ENCODE data around the gene CYTH3.
"Not testable (repeated sequence)": the region's sequence is repeated elsewhere in the genome, so short reads cannot be mapped to it uniquely, and the experiment has no call there.

CYTH3 gene

DNA sequence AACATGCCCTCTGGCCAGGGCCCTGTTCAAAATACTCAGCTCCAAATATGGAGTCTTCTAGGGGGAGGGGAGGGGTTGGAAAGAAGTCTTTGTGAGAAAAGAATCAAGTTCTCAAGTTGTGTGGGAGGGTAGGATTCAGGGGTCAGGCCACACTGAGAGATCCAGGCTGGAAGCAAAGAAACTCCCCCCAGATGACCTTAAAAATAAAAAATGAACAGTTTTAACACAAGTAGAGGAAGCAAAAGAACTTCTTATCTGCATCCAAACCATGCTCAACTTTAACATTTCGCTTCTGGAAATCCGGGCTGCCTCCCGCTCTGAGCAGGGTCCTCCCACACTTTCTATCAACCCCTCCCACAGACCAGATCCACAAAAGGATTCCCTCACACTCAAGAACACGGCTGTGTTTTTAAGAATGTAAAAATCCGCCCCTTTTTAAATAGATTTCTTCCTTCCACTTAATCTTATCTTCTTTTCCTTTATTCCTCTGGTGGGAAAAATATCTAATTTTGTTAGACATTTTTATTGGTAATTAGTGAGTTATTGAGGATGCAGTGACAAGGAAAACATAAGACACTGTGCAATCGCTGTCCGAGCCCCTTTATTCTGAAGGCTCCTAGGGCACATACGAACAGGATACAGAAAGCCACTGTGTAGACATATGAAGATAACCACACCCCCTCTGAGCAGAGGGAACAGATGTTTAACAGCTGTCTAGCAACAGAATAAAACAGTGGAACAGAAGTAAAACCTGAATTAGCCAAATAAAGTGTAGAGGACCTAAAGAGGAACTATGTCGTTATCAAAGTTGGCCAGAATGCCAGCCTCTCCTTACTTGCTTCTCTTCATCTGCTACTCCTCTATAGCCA lies 43.8 kb downstream of the CYTH3 start:
- no peak for DNase-seq

DNA sequence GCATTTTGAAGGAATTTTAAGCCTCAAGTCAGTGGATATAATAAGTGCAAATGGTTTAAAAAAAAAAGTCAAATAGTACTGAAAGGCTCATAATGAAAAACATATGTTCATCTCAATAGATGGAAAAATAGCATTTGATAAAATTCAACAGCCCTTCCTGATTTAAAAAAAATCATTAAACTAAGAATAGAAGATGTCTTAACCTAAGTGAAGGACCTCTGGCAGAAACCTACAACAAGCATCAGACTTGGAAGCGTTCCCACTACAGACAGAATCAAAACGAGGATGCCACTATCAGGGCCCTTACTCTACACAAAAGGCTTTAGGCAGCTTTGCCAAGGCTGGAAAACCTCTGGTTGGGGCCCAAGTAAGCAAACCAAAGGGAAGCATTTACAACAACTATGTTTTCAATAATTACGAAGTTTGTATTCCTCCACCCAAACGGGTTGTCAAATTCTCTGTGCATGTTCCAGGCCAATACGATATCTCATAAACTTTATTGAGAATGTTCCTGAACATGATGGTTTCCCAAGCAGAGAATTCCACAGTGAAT lies 45.1 kb downstream of the CYTH3 start:
- DNase-seq: no peak

DNA sequence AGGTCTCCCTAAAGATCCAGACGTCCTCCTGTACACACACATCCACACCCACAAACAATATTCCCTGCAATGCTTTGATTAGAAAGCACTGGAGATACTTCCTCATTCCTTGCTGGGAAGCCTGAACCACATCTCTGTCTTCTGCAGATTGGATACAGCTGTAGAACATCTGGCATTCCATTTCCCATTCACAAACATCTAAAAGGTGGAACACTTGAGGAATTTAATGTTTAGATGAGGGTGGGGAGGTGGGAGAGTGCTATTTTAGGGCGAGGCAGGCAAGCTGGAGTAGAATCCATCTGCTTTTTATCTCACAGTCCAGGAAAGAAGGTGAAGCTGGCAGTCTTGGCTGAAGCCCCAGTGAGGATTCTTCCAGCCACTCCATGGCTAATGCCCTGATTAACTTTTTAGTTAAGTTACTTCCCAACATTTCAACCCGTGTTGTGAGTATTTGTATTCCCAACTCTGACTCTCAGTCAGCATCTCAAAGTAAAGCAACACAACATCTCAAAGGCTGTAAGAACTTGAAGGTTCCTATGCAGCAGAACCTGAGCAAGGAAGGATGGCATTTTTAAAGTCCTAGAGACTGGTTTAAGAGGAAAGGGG lies 46.1 kb downstream of the CYTH3 start:
- DNase-seq: peak; percentile 65

DNA sequence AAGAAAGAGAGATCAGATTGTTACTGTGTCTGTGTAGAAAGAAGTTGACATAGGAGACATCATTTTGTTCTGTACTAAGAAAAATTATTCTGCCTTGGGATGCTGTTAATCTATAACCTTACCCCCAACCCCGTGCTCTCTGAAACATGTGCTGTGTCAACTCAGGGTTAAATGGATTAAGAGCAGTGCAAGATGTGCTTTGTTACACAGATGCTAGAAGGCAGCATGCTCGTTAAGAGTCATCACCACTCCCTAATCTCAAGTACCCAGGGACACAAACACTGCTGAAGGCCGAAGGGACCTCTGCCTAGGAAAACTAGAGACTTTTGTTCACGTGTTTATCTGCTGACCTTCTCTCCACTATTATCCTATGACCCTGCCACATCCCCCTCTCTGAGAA lies 49.0 kb downstream of the CYTH3 start:
- not testable (repeated sequence) for DNase-seq

DNA sequence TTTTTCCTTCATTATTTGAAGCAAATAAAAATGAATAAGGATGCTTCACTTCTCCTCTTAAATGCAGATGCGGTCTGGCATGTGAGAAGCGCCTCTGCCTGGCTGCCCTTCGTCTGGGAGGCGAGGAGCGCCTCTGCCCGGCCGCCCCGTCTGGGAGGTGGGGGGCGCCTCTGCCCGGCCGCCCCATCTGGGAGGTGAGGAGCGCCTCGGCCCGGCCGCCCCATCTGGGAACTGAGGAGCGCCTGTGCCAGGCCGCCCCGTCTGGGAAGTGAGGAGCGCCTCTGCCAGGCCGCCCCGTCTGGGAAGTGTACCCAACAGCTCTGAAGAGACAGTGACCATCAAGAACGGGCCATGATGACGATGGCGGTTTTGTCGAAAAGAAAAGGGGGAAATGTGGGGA lies 49.4 kb downstream of the CYTH3 start:
- not testable (repeated sequence) for DNase-seq

DNA sequence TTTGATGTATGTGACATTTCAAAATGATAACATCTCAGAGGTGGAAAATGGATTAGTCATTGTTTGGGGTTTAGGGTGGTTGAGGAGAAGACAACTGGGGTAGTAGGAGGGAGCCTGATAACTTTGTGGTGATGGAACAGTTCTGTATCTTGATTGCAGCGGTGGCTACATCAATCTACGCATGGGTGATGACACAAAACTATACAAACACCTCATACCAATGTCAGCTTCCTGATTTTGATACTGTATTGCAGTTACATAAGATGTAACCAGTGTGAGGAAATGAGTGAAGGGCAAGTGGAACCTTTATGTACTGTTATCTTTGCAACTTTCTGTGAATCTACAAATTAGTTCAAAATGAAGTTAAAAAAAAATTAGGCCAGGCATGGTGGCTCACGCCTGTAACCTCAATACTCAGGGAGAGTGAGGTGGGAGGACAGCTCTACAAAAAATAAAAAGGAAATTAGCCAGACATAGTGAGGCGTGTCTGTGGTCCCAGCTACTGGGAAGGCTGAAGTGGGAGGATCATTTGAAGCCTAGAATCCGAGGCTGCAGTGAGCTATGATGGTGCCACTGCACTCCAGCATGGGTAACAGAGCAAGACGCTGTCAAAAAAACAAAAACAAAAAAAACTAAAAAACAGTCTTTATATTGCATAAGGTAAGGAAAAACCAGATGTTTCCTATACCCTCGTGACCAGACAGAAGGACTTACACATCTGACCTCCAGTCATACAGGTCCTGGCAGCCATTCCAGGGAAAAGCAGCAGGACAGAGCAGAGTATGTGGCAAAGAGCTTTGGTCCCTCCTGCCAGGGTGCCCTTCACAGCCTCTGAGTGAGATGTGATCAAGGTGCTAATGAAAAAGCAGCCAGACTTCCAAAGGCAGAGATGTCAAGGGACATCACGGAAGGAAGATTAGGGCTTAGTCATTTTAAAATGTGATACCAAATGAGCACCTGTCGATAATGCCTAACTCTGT lies 50.8 kb downstream of the CYTH3 start:
- DNase-seq: peak; percentile 94

DNA sequence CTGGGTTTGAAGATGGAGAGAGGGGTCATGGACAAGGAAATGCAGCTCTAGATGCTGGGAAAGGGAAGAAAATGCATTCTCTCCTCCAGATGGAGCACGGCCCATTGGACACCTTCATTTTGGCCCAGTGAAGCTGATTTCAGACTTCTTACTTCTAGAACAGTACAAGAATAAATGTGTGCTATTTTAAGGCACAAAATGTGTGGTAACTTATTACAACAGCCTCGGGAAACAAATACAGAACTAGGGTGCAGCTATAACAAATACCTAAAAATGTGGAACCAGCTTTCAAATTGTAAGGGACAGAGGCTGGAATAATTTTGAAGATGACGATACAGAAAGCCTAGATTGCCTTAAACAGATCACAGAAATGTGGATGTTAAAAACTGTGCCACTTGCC lies 54.1 kb downstream of the CYTH3 start:
- DNase-seq: no peak

DNA sequence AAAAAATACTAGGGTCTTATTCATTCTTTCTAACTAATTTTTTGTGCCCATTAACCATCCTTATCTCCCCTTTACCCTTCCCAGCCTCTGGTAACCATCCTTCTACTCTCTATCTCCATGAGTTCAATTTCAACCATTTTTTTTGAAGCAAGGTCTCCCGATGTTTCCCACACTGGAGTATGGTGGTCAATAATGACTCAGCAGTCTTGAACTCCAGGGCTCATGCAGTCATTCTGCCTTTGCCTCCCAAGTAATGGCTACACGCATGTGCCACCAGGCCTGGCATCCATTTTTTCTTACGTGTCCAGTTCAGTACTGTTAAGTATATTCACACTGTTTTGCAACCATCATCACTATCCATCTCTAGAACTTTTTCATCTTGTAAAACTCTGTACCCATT lies 60.4 kb downstream of the CYTH3 start:
- no peak for DNase-seq

DNA sequence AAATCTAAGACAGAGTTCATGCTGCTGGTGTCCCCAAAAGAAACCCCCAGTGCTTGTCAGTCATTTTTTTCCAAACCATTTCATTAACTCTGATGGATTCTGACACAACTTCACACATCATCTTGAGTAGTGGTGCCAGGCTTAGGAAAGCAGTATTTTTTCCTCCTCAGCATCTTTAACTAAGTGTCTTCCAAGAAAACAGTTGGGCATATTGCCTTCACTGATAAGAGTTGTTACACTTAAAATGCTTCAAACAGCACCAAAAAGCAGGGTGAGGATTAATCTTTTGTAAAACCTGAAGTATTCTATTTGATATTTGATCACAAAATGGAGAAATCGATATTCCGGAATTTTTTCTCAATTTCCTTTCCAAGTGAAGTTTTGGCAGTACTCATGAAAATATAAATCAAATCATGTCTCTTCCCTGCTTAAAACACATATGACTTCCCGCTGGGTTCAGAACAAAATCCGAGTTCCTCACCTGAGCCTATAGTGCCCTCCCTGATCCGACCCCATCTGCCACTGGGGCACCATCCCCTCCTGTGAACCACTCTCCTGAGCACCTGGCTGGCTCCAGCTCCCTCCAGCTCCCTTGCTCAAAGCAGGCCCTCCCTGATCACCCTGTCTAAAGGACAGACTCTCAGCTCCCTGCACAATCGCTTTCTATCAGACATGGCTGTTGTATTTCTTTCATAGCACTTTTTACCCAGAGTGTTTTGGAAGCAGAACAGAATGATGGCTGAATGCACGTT lies 61.6 kb downstream of the CYTH3 start:
- DNase-seq: no peak

DNA sequence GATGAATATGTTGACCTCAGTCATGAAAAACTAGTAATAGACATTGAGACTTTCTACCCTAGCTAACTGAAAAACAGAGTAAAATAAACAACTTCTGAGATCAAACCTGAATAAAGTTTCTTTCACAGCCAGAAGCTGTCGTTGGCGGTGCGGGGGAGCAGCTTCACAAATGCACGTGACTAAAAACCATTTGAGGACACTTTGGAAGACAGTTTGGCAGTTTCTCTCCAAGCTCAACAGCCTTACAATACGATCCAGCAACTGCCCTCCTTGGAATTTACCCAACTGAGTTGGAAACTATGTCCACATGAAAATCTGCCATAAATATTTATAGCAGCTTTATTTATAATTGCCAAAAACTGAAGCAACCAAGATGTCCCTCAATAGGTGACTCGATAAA lies 63.1 kb downstream of the CYTH3 start:
- DNase-seq: no peak

DNA sequence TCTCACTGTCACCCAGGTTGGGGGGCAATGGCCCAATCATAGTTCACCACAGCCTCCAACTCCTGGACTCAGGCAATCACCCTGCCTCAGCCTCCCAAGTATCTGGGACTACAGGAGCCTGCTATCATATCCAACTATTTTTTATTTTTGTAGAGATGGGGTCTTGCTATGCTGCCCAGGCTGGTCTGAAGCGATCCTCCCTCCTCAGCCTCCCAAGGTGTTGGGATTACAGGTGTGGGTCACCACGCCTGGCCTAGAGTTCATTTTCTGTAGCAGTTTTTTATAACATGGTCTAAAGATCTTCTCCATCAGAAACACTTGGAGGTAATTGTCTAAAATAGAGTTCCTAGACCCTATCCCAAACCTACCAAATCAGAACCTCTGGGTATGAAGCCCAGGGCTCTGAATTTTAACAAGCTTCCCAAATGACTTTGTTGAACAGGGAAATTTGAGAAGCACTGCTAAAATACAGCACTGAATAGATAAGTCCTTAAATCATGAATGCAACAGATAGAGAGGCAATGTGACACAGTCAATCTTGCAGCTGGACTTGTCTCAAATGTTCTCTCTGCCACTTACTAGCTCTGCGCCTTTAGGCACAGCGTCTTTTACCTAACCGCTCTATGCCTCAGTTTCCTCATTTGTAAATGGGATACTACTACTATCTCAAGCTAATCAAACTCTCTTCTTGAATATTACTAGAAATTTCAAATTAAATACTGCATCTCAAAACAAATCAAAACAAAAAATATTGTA lies 63.7 kb downstream of the CYTH3 start:
- DNase-seq: no peak

DNA sequence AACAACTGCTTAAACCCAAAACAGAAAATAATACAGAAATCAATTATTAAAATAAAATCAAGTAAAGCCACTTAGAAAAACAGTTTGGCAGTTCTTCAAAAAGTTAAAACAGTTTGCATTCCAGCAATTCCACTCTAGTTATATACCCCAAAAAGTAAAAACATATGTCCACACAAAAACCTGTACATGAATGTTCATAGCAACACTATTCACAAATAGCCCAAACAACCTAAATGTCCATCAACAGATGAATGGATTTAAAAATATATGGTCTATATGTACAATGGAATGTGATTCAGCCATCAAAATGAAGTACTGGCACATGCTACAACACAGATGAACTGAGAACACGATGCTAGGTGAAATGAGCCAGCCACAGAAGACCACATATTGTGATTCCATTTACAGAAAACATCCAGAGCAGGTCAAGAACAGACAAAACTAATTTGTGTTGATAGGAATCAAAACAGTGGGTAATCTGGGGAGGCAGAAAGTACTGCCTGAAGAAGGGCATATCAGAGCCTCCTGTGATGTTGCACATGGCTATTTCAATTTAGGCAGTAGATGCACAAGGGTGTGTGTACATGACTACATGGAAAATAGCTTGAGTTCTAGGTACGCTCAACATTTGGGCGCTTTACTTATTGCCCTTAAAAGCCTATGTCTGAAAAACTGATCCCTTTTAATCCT lies 66.3 kb downstream of the CYTH3 start:
- no peak for DNase-seq

DNA sequence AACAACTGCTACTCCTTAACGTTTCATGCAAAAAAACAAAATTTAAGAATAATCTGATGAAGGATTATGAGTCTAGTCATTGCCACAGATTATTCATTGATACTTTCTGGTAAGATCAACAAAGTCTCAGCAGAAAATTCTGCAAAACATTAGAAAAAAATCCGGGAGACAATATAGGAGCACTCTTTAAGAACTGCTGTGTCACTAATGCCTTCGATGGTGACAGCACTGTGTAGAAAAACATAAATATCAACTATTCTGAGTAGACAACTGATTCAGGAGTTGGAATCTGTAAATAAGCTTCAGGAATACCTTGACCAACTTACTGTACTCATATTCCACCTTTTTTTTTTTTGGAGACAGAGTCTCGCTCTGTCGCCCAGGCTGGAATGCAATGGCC lies 69.0 kb downstream of the CYTH3 start:
- no peak for DNase-seq

DNA sequence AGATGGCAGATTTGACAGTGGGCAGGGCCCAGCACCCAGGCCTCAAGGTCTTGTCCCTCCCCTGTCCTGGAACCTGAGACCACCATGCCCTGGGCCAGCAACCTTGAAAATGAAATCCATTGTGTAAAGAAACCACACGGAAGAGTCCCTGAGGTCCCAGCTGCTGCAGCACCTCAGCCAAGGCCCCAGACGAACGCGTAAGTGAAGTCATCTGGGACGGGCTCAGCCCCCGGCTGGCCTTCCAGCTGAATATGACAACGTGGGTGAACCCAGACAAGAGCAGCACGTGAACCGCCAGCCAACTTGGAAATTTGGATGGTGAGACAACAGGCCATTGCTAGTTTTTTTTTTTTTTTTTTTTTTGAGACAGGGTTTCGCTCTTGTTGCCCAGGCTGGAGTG lies 70.3 kb downstream of the CYTH3 start:
- DNase-seq: no peak

DNA sequence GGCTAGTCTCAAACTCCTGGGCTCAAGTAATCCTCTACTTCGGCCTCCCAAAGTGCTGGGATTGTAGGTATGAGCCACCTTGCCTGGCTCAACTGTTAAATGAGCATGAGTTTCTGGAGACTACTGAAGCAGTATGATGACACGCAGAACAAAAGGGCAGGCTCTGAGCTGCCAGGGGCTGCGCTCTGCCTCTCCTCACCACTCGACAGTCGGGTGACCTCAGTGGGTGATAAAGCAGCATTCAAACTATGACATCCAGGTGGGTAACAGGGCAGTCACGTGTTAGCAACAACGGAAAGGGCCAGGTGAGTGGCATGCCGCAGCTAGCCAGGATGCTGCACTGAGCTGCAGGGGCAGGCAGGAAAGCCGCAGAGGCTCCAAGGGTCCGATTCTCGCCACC lies 71.5 kb downstream of the CYTH3 start:
- DNase-seq: no peak

DNA sequence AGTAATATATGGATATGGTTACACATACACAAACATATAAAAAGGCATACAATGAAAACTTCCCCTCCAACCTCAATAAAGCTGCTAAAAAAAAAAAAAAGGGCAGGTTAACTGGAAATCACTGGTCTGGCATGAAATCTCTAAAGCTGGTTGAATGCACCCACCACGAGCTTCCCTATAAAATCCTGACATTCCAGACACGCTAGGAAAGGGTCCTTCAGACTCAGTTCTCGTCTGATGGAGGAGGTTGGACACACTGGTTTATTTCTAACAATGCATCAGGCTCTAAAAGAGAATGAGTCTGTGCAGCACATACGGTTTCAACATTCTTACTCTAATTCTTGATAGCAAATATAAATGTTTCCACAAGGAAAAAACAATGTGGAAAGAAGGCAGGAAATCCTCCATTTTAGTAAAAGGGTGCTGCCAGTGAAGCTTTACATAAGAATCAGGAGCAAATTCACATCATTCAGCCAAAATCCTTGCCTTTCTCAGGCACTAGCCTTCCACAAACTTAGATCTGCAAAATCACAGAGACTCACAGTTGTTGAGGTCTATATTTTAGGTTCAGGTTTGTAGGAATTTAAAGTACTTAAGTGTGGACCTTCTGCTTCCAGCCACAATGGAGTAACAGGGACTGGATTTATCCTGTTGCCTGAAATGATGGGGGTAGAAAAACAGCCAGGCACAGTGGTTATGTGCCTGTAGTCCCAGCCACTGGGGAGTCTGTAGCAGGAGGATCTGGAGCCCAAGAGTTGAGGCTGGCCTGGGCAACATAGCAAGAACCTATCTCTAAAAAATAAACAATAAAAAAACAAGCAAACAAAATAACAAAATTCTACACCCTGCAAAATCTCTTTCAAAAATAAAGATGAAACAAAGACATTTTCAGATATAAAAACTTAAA lies 73.5 kb downstream of the CYTH3 start:
- DNase-seq: no peak

DNA sequence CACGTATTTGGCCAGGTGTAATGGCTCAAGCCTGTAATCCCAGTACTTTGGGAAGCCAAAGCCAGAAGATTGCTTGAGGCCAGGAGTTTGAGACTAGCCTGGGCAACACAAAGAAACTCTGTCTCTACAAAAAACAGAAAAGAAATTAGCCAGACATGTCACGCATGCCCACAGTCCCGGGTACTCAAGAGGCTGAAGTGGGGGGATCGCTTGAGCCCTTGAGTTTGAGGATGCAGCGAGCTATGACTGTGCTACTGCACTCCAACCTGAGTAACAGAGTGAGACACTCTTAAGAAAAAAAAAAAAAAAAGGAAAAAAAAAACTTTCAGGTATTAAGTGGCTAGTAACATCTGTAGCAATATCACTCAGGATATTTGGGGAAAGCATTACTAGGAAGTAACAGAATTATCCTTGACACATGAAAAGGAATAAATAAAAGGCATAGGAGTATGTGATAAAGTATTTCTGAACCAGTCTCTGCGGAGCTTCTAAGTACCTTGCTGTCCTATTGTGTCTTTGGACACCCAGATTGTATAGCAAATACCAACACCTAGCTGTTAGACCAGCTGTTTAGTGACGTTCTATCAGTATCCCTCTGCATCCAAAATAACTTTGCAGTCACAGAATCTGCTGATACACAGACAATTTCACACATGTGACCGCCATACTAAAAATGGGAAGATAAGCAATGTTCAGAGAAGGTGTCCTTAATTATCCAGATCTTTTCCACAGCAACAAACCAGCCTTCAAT lies 74.4 kb downstream of the CYTH3 start:
- DNase-seq: no peak

DNA sequence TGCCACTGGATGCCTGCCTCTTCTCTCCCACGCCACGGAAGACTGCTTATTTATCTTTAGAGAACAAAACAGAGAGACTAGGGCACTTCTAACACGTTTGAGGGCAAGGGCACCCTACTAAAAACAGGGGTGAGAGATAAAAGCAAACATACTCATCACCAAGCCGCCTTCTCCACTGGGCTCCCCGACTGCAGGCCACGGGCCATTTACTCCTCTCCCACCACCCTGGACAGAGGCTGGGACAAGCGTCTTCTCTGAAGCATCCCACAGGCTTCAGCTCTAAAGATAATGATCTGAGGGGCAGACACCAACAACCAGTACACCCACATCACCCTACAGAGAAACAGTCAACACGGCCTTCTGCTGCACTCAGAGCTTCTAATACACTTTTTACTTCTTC lies 78.7 kb downstream of the CYTH3 start:
- DNase-seq: no peak

DNA sequence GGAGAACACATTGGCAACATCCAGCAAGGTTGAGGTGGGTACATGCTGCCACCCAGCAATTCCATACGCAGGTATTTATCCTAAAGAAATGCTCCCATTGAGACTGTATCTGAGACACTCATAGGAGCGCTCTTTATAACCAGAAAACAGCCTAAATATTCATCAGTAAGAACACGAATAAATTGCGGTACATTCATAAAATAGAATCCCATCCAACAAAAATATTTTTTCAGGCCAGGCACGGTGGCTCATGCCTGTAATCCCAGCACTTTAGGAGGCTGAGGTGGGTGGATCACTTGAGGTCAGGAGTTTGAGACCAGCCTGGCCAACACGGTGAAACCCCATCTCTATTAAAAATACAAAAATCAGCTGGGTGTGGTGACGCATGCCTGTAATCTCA lies 81.9 kb downstream of the CYTH3 start:
- not testable (repeated sequence) for DNase-seq

Data from NCI-H226 (cell line).